Measurements from ENCODE around the gene JRKL.

Gene JRKL

DNA sequence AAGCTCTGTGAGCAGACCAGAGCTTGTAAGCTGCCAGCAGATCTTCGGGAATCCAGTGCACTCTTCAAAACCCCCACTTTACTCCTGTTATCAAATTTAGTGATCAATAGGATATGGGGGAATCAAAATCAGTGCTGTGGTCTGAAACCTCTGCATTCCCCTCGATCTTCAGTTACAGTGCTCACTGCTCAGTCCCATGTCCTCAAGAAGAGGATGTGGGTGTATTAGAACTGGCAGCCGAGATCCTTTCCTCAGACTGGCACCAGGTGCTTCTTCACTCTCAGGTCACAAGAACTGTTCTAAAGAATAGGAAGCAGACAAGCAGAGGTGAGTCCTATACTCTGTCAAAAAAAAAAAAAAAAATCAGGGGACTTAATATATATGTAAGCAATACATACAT, 31.5 kb upstream of the JRKL start:
- peaks cover 4 to 86% of the 10 kb centered on the region in 2 donors for H3K36me3 ChIP-seq (replicated peaks in 1 of 2; ENCODE audit: control insufficient read depth in 2 of 2, insufficient read depth in 2 of 2, low read length in 2 of 2)
- no peak overlapping the region for H3K4me2 ChIP-seq (ENCODE audit: insufficient read depth, low read length, poor library complexity, severe bottlenecking)
- no peak overlapping the region for H2BK120ac ChIP-seq (ENCODE audit: low read depth, low read length)

DNA sequence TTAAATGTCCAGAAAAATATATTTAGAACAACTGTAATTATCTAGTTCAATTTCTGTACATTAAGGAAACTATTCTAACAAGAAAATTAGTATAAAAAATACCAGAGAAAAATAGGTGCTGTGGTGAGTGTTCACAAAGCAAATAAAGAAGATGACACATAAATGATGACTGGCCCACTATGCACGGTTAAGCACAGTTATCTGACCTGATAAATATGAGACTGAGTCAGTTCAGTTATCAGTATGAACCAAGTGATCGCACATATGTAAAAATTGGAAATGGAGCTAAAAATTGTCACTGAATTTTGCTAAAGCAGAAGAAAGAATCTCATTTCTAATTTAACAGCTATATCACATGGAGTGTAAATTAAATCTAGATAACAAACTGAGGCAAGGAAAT, 28.0 kb upstream of the JRKL start:
- Histone ChIP-seq H3K27me3 (ENCODE audit: control insufficient read depth in 3 of 3, insufficient read depth in 3 of 3, low read depth in 1 of 3, low read length in 3 of 3) (no peaks in the 10 kb centered on the region), H2BK120ac (ENCODE audit: low read depth, low read length) (no peak overlapping the region), H3K36me3 (replicated peaks in 1 of 2; ENCODE audit: control insufficient read depth in 2 of 2, insufficient read depth in 2 of 2, low read length in 2 of 2) (peaks cover 4 to 86% of the 10 kb centered on the region in 2 donors), H2AK5ac (ENCODE audit: low read depth, low read length) (no peak overlapping the region), H2BK5ac (ENCODE audit: low read length) (no peak overlapping the region), H3K79me1 (ENCODE audit: low read depth, low read length) (no peaks in the 10 kb centered on the region), H2AFZ (ENCODE audit: low read length) (no peak overlapping the region), H3K18ac (ENCODE audit: low read length) (no peak overlapping the region), H3K4me1 (ENCODE audit: control insufficient read depth in 2 of 2, insufficient read depth in 1 of 2, low read depth in 1 of 2, low read length in 2 of 2) (no peaks in the 10 kb centered on the region), H3K4me2 (ENCODE audit: insufficient read depth, low read length, poor library complexity, severe bottlenecking) (no peak overlapping the region), H3K4ac (ENCODE audit: low read length) (no peak overlapping the region), H3K4me3 (ENCODE audit: low read length in 2 of 2) (no peak overlapping the region), H3K23ac (ENCODE audit: low read depth, low read length, poor library complexity) (no peak overlapping the region), H3K27ac (replicated peaks; ENCODE audit: low read length) (no peak overlapping the region), H3K9me3 (replicated peaks in 1 of 2; ENCODE audit: control insufficient read depth in 2 of 2, insufficient read depth in 1 of 2, low read depth in 1 of 2, low read length in 2 of 2) (no peaks in the 10 kb centered on the region), H3K14ac (ENCODE audit: low read length) (no peak overlapping the region), H4K8ac (ENCODE audit: low read depth, low read length) (no peak overlapping the region), H4K91ac (ENCODE audit: low read depth, low read length, poor library complexity) (no peak overlapping the region), H2BK15ac (ENCODE audit: low read length) (no peak overlapping the region), H2BK12ac (ENCODE audit: low read length) (no peak overlapping the region), H3K9ac (ENCODE audit: low read depth, low read length, poor library complexity) (no peak overlapping the region)
- DNase-seq (ENCODE audit: low spot score), result no peak
- no CpG with 5 or more reads among the region's 2 CpGs for WGBS, 2 donors (ENCODE audit: extremely low coverage in 2 of 2, insufficient read length in 2 of 2, insufficient replicate concordance in 1 of 2)

More for the DNA sequence above, 31.5 kb upstream of the JRKL start:
- H2BK15ac ChIP-seq (ENCODE audit: low read length), result no peak overlapping the region
- H2BK5ac ChIP-seq (ENCODE audit: low read length), result no peak overlapping the region
- H3K4ac ChIP-seq (ENCODE audit: low read length), result no peak overlapping the region
- no peaks in the 10 kb centered on the region for H3K27me3 ChIP-seq (ENCODE audit: control insufficient read depth in 3 of 3, insufficient read depth in 3 of 3, low read depth in 1 of 3, low read length in 3 of 3)
- H3K14ac ChIP-seq (ENCODE audit: low read length), result no peak overlapping the region
- no peaks in the 10 kb centered on the region for H3K79me1 ChIP-seq (ENCODE audit: low read depth, low read length)
- no peak overlapping the region for H2AFZ ChIP-seq (ENCODE audit: low read length)
- H3K18ac ChIP-seq (ENCODE audit: low read length), result no peak overlapping the region
- H4K8ac ChIP-seq (ENCODE audit: low read depth, low read length), result no peak overlapping the region
- H2BK12ac ChIP-seq (ENCODE audit: low read length), result no peak overlapping the region
- no peak for DNase-seq (ENCODE audit: low spot score)
- no peaks in the 10 kb centered on the region for H3K4me1 ChIP-seq (ENCODE audit: control insufficient read depth in 2 of 2, insufficient read depth in 1 of 2, low read depth in 1 of 2, low read length in 2 of 2)
- WGBS, 2 donors (ENCODE audit: extremely low coverage in 2 of 2, insufficient read length in 2 of 2, insufficient replicate concordance in 1 of 2), result no CpG with 5 or more reads among the region's 3 CpGs
- no peak overlapping the region for H3K9ac ChIP-seq (ENCODE audit: low read depth, low read length, poor library complexity)
- no peak overlapping the region for H3K23ac ChIP-seq (ENCODE audit: low read depth, low read length, poor library complexity)
- no peak overlapping the region for H2AK5ac ChIP-seq (ENCODE audit: low read depth, low read length)
- H3K9me3 ChIP-seq (replicated peaks in 1 of 2; ENCODE audit: control insufficient read depth in 2 of 2, insufficient read depth in 1 of 2, low read depth in 1 of 2, low read length in 2 of 2), result no peaks in the 10 kb centered on the region
- no peak overlapping the region for H3K27ac ChIP-seq (replicated peaks; ENCODE audit: low read length)
- H4K91ac ChIP-seq (ENCODE audit: low read depth, low read length, poor library complexity), result no peak overlapping the region
- no peak overlapping the region for H3K4me3 ChIP-seq (ENCODE audit: low read length in 2 of 2)

DNA sequence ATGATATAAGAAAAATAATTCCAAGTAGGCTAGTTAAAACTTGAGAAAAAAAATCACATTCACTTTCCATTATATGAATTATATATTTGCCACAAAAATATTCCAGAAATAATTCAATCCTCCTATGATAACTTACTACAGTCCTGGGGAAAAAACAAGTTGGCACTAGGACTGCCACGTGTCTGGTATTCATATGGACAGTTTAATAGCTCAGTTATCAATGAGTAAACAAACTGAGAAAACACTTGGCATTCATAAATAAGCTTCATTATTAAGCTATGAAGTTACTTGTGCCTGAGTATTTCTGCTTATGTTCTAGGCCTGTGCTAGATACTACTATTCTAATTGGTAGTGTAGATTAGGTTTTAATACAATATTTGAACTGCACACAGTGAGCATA, 24.3 kb upstream of the JRKL start:
- no peak for DNase-seq (ENCODE audit: low spot score)
- no peak overlapping the region for H2BK12ac ChIP-seq (ENCODE audit: low read length)

DNA sequence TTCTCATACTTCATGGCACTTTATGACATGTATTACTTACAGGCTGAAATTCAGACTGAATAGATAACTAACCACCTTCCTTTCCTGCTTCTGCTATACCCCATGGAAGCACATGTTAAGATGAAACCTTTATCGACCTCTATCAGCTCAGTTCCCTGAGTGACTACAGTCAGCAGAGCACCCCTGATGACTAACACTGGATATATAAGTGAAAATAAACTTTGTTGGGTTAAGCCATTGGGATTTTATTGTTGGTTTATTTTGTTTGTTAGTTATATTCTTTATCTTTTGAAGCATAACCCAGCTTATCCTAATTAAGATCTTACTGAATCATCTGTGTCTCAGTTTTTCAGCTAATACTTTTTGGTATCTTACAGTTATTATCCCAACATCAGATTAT, 23.8 kb upstream of the JRKL start:
- Histone ChIP-seq H2BK12ac (ENCODE audit: low read length) (no peak overlapping the region), H3K4me1 (ENCODE audit: control insufficient read depth in 2 of 2, insufficient read depth in 1 of 2, low read depth in 1 of 2, low read length in 2 of 2) (no peaks in the 10 kb centered on the region), H3K9me3 (replicated peaks in 1 of 2; ENCODE audit: control insufficient read depth in 2 of 2, insufficient read depth in 1 of 2, low read depth in 1 of 2, low read length in 2 of 2) (peaks cover 2 to 16% of the 10 kb centered on the region in 2 donors), H3K14ac (ENCODE audit: low read length) (no peak overlapping the region), H3K18ac (ENCODE audit: low read length) (no peak overlapping the region), H2BK15ac (ENCODE audit: low read length) (no peak overlapping the region), H2AK5ac (ENCODE audit: low read depth, low read length) (no peak overlapping the region), H3K4me3 (ENCODE audit: low read length in 2 of 2) (no peak overlapping the region), H2AFZ (ENCODE audit: low read length) (no peak overlapping the region), H4K91ac (ENCODE audit: low read depth, low read length, poor library complexity) (no peak overlapping the region), H3K4me2 (ENCODE audit: insufficient read depth, low read length, poor library complexity, severe bottlenecking) (no peak overlapping the region), H2BK120ac (ENCODE audit: low read depth, low read length) (no peak overlapping the region), H3K27ac (replicated peaks; ENCODE audit: low read length) (no peak overlapping the region), H3K9ac (ENCODE audit: low read depth, low read length, poor library complexity) (no peak overlapping the region), H3K4ac (ENCODE audit: low read length) (no peak overlapping the region), H3K79me1 (ENCODE audit: low read depth, low read length) (no peaks in the 10 kb centered on the region), H4K8ac (ENCODE audit: low read depth, low read length) (no peak overlapping the region), H3K23ac (ENCODE audit: low read depth, low read length, poor library complexity) (no peak overlapping the region), H3K27me3 (ENCODE audit: control insufficient read depth in 3 of 3, insufficient read depth in 3 of 3, low read depth in 1 of 3, low read length in 3 of 3) (no peaks in the 10 kb centered on the region), H2BK5ac (ENCODE audit: low read length) (no peak overlapping the region), H3K36me3 (replicated peaks in 1 of 2; ENCODE audit: control insufficient read depth in 2 of 2, insufficient read depth in 2 of 2, low read length in 2 of 2) (peaks cover 4 to 93% of the 10 kb centered on the region in 2 donors)
- WGBS, 2 donors (ENCODE audit: extremely low coverage in 2 of 2, insufficient read length in 2 of 2, insufficient replicate concordance in 1 of 2), result no CpG with 5 or more reads among the region's 1 CpG
- no peak for DNase-seq (ENCODE audit: low spot score)

More for the DNA sequence above, 24.3 kb upstream of the JRKL start:
- Histone ChIP-seq H3K36me3 (replicated peaks in 1 of 2; ENCODE audit: control insufficient read depth in 2 of 2, insufficient read depth in 2 of 2, low read length in 2 of 2) (peaks cover 4 to 93% of the 10 kb centered on the region in 2 donors), H2AK5ac (ENCODE audit: low read depth, low read length) (no peak overlapping the region), H3K23ac (ENCODE audit: low read depth, low read length, poor library complexity) (no peak overlapping the region), H3K4me1 (ENCODE audit: control insufficient read depth in 2 of 2, insufficient read depth in 1 of 2, low read depth in 1 of 2, low read length in 2 of 2) (no peaks in the 10 kb centered on the region), H3K9ac (ENCODE audit: low read depth, low read length, poor library complexity) (no peak overlapping the region), H3K27ac (replicated peaks; ENCODE audit: low read length) (no peak overlapping the region), H4K8ac (ENCODE audit: low read depth, low read length) (no peak overlapping the region), H3K14ac (ENCODE audit: low read length) (no peak overlapping the region), H2BK120ac (ENCODE audit: low read depth, low read length) (no peak overlapping the region), H3K4me3 (ENCODE audit: low read length in 2 of 2) (no peak overlapping the region), H3K18ac (ENCODE audit: low read length) (no peak overlapping the region), H4K91ac (ENCODE audit: low read depth, low read length, poor library complexity) (no peak overlapping the region), H3K4me2 (ENCODE audit: insufficient read depth, low read length, poor library complexity, severe bottlenecking) (no peak overlapping the region), H2BK15ac (ENCODE audit: low read length) (no peak overlapping the region), H3K27me3 (ENCODE audit: control insufficient read depth in 3 of 3, insufficient read depth in 3 of 3, low read depth in 1 of 3, low read length in 3 of 3) (no peaks in the 10 kb centered on the region), H3K79me1 (ENCODE audit: low read depth, low read length) (no peaks in the 10 kb centered on the region), H2BK5ac (ENCODE audit: low read length) (no peak overlapping the region), H3K9me3 (replicated peaks in 1 of 2; ENCODE audit: control insufficient read depth in 2 of 2, insufficient read depth in 1 of 2, low read depth in 1 of 2, low read length in 2 of 2) (peaks cover 2 to 16% of the 10 kb centered on the region in 2 donors), H2AFZ (ENCODE audit: low read length) (no peak overlapping the region), H3K4ac (ENCODE audit: low read length) (no peak overlapping the region)
- no CpG with 5 or more reads among the region's 1 CpG for WGBS, 2 donors (ENCODE audit: extremely low coverage in 2 of 2, insufficient read length in 2 of 2, insufficient replicate concordance in 1 of 2)

Data from neuronal stem cell (in vitro differentiated cells).